Transverse colon (tissue), 4 donors: ENCODE data around the gene ZPLD1. TPM values are rescaled to one million over a fixed set of nuclear protein-coding genes. Genes with fewer than 3 reads are reported as not detected.

ENCODE experiments used
- DNase-seq: peaks from one replicate; pipeline ENCODE4 v3.0.0-alpha.2; 2019
- H3K27ac ChIP-seq, 4 donors: fragments of 200-600 bp; sonication (generic); 2 replicates each; pipeline ENCODE4 v1.5.1; 2016 to 2018; ENCODE audit warnings: inconsistent platforms in 4 of 4
- H3K27me3 ChIP-seq: fragments of 200-600 bp; sonication (generic); 2 replicates; pipeline ENCODE4 v1.5.1; 2017; ENCODE audit warnings: inconsistent platforms
- H3K36me3 ChIP-seq, 4 donors: fragments of 200-600 bp; sonication (generic); 2 replicates each; pipeline ENCODE4 v1.5.1; 2017 to 2019; ENCODE audit warnings: inconsistent platforms in 4 of 4
- H3K4me1 ChIP-seq, 4 donors: fragments of 200-600 bp; sonication (generic); 2 replicates each; pipeline ENCODE4 v1.5.1; 2017 to 2020; ENCODE audit warnings: inconsistent platforms in 4 of 4
- H3K4me3 ChIP-seq, 4 donors: fragments of 200-600 bp; sonication (generic); 1 replicate in 1 of 4; 2 replicates in 3 of 4; pipeline versions ENCODE4 v1.5.1 to v1.6.1; 2017 to 2019; ENCODE audit warnings: inconsistent platforms in 4 of 4
- H3K9me3 ChIP-seq, 2 donors: fragments of 200-600 bp; sonication (generic); 2 replicates each; pipeline ENCODE4 v1.5.1; 2017 to 2019; ENCODE audit warnings: inconsistent platforms in 2 of 2
- CTCF ChIP-seq, 5 experiments: fragments of 200-600 bp in 3 of 5; fragments of 450-650 bp in 2 of 5; sonication (generic) in 3 of 5; IDR thresholded peaks; 1 replicate in 2 of 5; 2 replicates in 3 of 5; pipeline ENCODE4 v1.5.1; 2016 to 2017; ENCODE audit warnings: antibody characterized with exemption in 5 of 5, inconsistent platforms in 3 of 5, mild to moderate bottlenecking in 2 of 5, moderate library complexity in 1 of 5
- EP300 ChIP-seq: sonication (generic); formaldehyde crosslinking; IDR thresholded peaks from one replicate; pipeline ENCODE4 v1.6.1; 2017; ENCODE audit warnings: antibody characterized with exemption, low read depth
- POLR2A ChIP-seq: fragments of 450-650 bp; IDR thresholded peaks from one replicate; pipeline ENCODE4 v1.6.1; 2016; ENCODE audit warnings: antibody characterized with exemption, mild to moderate bottlenecking, moderate library complexity
- POLR2AphosphoS5 ChIP-seq, 3 donors: sonication (generic); formaldehyde crosslinking; IDR thresholded peaks; one replicate each; pipeline ENCODE4 v1.6.1; 2016; ENCODE audit warnings: antibody characterized with exemption in 3 of 3
- WGBS, 2 donors: methylation state at CpG; one replicate each; pipeline ENCODE4 v1.1.5; 2018; ENCODE audit warnings: low coverage in 1 of 2; 5-methylcytosine and 5-hydroxymethylcytosine counted together
- in situ Hi-C, 4 donors: fragments of 200-750 bp; cut with MboI; loops; one replicate each; pipeline versions ENCODE4 v1.15.0 to v1.15.1; 2017; ENCODE audit warnings: low sequenced_read_pairs in 3 of 4, low pct_ligation_motif_present in 1 of 4, low pct_unique_long_range_greater_than_20kb in 1 of 4
- intact Hi-C: fragments of 100-400 bp; cut with DNase I; formaldehyde crosslinking; loops from one replicate; pipeline ENCODE4 v1.15.1; 2023; ENCODE audit warnings: low total_unique reads
- total RNA-seq, 4 donors: library from RNA; depleted of rRNA; stranded (reverse); fragments of >200 nt; gene quantifications; one replicate each; pipeline ENCODE4 v1.1.0, GENCODE V29; 2016

The ZPLD1 gene
- total RNA-seq, 4 donors from 2014 or later: not detected

DNA sequence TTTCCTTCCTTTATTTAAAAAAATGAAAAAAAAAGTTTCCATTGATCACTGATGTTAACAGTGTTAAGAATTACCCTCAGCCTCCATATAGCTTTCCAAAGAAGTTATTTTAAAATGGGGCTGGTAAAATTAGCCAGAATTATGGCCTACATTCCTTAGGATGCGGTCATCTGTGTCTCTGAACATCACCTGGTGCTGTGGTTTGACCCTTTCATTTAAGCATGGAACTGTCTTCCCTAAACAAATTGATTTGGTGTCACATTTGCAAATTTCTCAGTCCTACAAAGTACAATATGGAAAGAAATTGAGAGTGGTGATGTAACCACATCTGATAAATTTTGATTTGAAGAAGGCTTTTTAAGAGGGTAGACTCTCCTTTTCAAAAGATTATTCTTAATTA is 40.3 kb upstream of the ZPLD1 start:
- no peaks in the 10 kb centered on the region for H3K27me3 ChIP-seq
- TF ChIP-seq EP300 (no peak), CTCF (IDR thresholded peaks at IDR 0.05) (no peak), POLR2AphosphoS5 (IDR thresholded peaks at IDR 0.05) (no peak), POLR2A (no peak)
- no peaks in the 10 kb centered on the region for H3K36me3 ChIP-seq
- no peak overlapping the region for H3K27ac ChIP-seq
- WGBS, 2 donors: 33 to 68% methylated on average over 1 of the region's 1 CpG
- no peak overlapping the region for H3K4me3 ChIP-seq
- H3K9me3 ChIP-seq: no peaks in the 10 kb centered on the region
- H3K4me1 ChIP-seq: no peaks in the 10 kb centered on the region
- no peak for DNase-seq
- intact Hi-C loops (no loop called here), in situ Hi-C loops (no loop called here)

DNA sequence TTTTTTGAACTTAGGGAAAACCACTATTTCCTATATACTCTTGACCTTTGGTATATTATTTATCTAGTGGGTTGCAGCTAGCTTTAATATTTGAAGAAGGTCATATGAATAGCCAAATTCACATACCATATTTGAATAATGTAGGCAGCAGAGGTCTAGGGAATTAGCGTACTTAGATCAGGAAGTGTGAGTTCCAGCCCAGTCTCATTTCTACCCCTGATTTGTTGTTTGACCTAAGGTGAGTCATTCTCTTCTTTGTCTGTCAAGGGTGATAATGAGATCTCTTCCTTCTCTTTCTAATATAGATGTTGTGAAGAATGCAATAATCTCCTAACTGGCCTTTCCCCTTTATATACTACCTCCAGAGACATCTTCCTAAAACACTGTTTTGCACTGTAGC is 36.6 kb upstream of the ZPLD1 start:
- WGBS, 2 donors: 72 to 89% methylated on average over 1 of the region's 1 CpG

GRCh38 chr3:102398666-102399065 is 36.1 kb upstream of the ZPLD1 start:
- in situ Hi-C loops (no loop called here), intact Hi-C loops (no loop called here)
- no peak overlapping the region for H3K4me3 ChIP-seq
- TF ChIP-seq POLR2A (no peak), CTCF (IDR thresholded peaks at IDR 0.05) (no peak), POLR2AphosphoS5 (IDR thresholded peaks at IDR 0.05) (no peak)
- no peaks in the 10 kb centered on the region for H3K4me1 ChIP-seq
- H3K27me3 ChIP-seq: no peaks in the 10 kb centered on the region
- WGBS, 2 donors: 85 to 91% methylated on average over 5 of the region's 5 CpGs
- no peaks in the 10 kb centered on the region for H3K9me3 ChIP-seq
- H3K36me3 ChIP-seq: no peaks in the 10 kb centered on the region
- no peak for DNase-seq
- no peak overlapping the region for H3K27ac ChIP-seq

More for the DNA sequence above, 36.6 kb upstream of the ZPLD1 start:
- Histone ChIP-seq H3K4me1 (no peaks in the 10 kb centered on the region), H3K9me3 (no peaks in the 10 kb centered on the region), H3K4me3 (no peak overlapping the region), H3K36me3 (no peaks in the 10 kb centered on the region), H3K27me3 (no peaks in the 10 kb centered on the region), H3K27ac (no peak overlapping the region)
- intact Hi-C loops: no loop called here
- in situ Hi-C loops: no loop called here
- TF ChIP-seq CTCF (IDR thresholded peaks at IDR 0.05) (no peak), POLR2A (no peak), EP300 (no peak), POLR2AphosphoS5 (IDR thresholded peaks at IDR 0.05) (no peak)
- no peak for DNase-seq

- TF ChIP-seq EP300 (no peak), POLR2A (no peak), POLR2AphosphoS5 (IDR thresholded peaks at IDR 0.05) (no peak), CTCF (IDR thresholded peaks at IDR 0.05) (no peak)
- intact Hi-C loops (no loop called here), in situ Hi-C loops (no loop called here)
- Histone ChIP-seq H3K4me3 (no peak overlapping the region), H3K27ac (no peak overlapping the region), H3K27me3 (no peaks in the 10 kb centered on the region), H3K36me3 (no peaks in the 10 kb centered on the region), H3K9me3 (no peaks in the 10 kb centered on the region), H3K4me1 (no peaks in the 10 kb centered on the region)
- WGBS, 2 donors: 66 to 85% methylated on average over 3 to 5 of the region's 5 CpGs
- no peak for DNase-seq
Measured at GRCh38 chr3:102400142-102400541, 34.7 kb upstream of the ZPLD1 start.
